ENCODE data around the gene CEPT1. TPM values are rescaled to one million over a fixed set of nuclear protein-coding genes. Genes with fewer than 3 reads are reported as not detected.

CEPT1 gene
- total RNA-seq, 1 experiment from 2014 or later: 29.3 TPM

DNA sequence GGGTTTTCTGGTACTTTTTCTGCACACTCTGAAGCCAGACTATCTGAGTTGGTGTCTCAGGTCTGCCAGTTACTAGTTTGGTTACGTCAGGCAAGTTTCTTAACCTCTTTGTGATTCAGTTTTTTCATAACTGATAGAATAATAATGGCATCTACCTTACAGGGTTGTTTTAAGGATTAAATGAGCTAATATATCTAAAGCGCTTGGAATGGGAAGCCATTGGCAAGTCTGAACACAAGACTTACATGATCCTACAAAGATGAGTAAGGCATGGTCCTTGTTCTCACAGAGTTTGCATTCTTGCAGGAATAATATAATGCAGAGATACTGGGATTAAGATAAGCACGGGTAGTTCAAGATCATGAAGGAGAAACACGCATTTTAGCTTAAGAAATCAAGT, 69.6 kb downstream of the CEPT1 start:
- DNase-seq (ENCODE audit: low spot score): no peak
- H3K36me3 Mint-ChIP-seq: no peaks in the 10 kb centered on the region
- ATAC-seq: no peak
- H3K4me3 Mint-ChIP-seq: no peak overlapping the region
- peaks cover 39% of the 10 kb centered on the region for H3K27me3 Mint-ChIP-seq (ENCODE audit: low read depth)
- peaks cover 3% of the 10 kb centered on the region; the same call in 1 of the 2 replicates for H3K9me3 Mint-ChIP-seq
- H3K4me1 Mint-ChIP-seq: peaks cover 40% of the 10 kb centered on the region
- ChIA-PET CTCF (no interaction called here), POLR2A (no interaction called here)
- TF ChIP-seq, protein P1, sequence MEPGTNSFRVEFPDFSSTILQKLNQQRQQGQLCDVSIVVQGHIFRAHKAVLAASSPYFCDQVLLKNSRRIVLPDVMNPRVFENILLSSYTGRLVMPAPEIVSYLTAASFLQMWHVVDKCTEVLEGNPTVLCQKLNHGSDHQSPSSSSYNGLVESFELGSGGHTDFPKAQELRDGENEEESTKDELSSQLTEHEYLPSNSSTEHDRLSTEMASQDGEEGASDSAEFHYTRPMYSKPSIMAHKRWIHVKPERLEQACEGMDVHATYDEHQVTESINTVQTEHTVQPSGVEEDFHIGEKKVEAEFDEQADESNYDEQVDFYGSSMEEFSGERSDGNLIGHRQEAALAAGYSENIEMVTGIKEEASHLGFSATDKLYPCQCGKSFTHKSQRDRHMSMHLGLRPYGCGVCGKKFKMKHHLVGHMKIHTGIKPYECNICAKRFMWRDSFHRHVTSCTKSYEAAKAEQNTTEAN (CRISPR knock-in tag; IDR thresholded peaks at IDR 0.05): no peak
- TF ChIP-seq, protein P2, sequence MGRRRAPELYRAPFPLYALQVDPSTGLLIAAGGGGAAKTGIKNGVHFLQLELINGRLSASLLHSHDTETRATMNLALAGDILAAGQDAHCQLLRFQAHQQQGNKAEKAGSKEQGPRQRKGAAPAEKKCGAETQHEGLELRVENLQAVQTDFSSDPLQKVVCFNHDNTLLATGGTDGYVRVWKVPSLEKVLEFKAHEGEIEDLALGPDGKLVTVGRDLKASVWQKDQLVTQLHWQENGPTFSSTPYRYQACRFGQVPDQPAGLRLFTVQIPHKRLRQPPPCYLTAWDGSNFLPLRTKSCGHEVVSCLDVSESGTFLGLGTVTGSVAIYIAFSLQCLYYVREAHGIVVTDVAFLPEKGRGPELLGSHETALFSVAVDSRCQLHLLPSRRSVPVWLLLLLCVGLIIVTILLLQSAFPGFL (CRISPR knock-in tag; IDR thresholded peaks at IDR 0.05; ENCODE audit: borderline replicate concordance): no peak
- TF ChIP-seq NFYB (CRISPR knock-in tag; conservative IDR thresholded peaks at IDR 0.05; ENCODE audit: low read depth) (no peak), NR1H2 (CRISPR knock-in tag; IDR thresholded peaks at IDR 0.05) (no peak), OVOL2 (CRISPR knock-in tag; IDR thresholded peaks at IDR 0.05; ENCODE audit: borderline replicate concordance) (no peak), ZNF396 (CRISPR knock-in tag; IDR thresholded peaks at IDR 0.05; ENCODE audit: borderline replicate concordance) (no peak), MXD4 (CRISPR knock-in tag; IDR thresholded peaks at IDR 0.05; ENCODE audit: borderline replicate concordance) (no peak), FOXK1 (CRISPR knock-in tag; IDR thresholded peaks at IDR 0.05) (no peak), SMAD3 (CRISPR knock-in tag; IDR thresholded peaks at IDR 0.05; ENCODE audit: borderline replicate concordance) (no peak)
- TF ChIP-seq, protein P3, sequence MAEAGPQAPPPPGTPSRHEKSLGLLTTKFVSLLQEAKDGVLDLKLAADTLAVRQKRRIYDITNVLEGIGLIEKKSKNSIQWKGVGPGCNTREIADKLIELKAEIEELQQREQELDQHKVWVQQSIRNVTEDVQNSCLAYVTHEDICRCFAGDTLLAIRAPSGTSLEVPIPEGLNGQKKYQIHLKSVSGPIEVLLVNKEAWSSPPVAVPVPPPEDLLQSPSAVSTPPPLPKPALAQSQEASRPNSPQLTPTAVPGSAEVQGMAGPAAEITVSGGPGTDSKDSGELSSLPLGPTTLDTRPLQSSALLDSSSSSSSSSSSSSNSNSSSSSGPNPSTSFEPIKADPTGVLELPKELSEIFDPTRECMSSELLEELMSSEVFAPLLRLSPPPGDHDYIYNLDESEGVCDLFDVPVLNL (CRISPR knock-in tag; IDR thresholded peaks at IDR 0.05; ENCODE audit: borderline replicate concordance, low read depth): no peak
- TF ChIP-seq, protein P4, sequence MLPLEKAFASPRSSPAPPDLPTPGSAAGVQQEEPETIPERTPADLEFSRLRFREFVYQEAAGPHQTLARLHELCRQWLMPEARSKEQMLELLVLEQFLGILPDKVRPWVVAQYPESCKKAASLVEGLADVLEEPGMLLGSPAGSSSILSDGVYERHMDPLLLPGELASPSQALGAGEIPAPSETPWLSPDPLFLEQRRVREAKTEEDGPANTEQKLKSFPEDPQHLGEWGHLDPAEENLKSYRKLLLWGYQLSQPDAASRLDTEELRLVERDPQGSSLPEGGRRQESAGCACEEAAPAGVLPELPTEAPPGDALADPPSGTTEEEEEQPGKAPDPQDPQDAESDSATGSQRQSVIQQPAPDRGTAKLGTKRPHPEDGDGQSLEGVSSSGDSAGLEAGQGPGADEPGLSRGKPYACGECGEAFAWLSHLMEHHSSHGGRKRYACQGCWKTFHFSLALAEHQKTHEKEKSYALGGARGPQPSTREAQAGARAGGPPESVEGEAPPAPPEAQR (CRISPR knock-in tag; IDR thresholded peaks at IDR 0.05): no peak
- TF ChIP-seq, protein P5, sequence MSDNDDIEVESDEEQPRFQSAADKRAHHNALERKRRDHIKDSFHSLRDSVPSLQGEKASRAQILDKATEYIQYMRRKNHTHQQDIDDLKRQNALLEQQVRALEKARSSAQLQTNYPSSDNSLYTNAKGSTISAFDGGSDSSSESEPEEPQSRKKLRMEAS (CRISPR knock-in tag; IDR thresholded peaks at IDR 0.05): no peak
- TF ChIP-seq, protein P6, sequence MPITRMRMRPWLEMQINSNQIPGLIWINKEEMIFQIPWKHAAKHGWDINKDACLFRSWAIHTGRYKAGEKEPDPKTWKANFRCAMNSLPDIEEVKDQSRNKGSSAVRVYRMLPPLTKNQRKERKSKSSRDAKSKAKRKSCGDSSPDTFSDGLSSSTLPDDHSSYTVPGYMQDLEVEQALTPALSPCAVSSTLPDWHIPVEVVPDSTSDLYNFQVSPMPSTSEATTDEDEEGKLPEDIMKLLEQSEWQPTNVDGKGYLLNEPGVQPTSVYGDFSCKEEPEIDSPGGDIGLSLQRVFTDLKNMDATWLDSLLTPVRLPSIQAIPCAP (CRISPR knock-in tag; IDR thresholded peaks at IDR 0.05): no peak
- TF ChIP-seq, protein P7, sequence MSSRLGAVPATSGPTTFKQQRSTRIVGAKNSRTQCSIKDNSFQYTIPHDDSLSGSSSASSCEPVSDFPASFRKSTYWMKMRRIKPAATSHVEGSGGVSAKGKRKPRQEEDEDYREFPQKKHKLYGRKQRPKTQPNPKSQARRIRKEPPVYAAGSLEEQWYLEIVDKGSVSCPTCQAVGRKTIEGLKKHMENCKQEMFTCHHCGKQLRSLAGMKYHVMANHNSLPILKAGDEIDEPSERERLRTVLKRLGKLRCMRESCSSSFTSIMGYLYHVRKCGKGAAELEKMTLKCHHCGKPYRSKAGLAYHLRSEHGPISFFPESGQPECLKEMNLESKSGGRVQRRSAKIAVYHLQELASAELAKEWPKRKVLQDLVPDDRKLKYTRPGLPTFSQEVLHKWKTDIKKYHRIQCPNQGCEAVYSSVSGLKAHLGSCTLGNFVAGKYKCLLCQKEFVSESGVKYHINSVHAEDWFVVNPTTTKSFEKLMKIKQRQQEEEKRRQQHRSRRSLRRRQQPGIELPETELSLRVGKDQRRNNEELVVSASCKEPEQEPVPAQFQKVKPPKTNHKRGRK (CRISPR knock-in tag; IDR thresholded peaks at IDR 0.05; ENCODE audit: borderline replicate concordance): no peak
- H3K27ac Mint-ChIP-seq: no peak overlapping the region

DNA sequence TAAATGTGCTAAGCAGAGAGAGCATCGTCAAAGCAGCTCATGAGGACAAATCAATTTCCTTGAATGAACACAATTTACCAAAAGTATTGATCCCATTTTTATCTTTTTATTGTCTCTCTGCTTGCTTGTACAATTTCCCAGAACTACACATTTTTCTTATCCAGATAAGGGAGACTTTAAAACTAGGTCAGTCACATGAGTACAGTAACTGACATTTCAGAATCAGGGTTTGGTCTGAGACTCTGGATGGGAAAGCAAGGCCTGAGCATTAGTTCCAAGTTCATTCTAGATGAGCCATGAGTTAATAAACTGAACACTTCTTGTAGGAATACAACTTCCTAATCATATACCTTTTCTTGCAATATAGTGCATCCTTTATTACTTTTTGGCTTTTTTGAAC, 71.9 kb downstream of the CEPT1 start:
- no peak for TF ChIP-seq RELA (CRISPR knock-in tag; IDR thresholded peaks at IDR 0.05; ENCODE audit: borderline replicate concordance)
- no peak for TF ChIP-seq CBFB (CRISPR knock-in tag; IDR thresholded peaks at IDR 0.05; ENCODE audit: low read depth)
- no peak for TF ChIP-seq JAZF1 (CRISPR knock-in tag; IDR thresholded peaks at IDR 0.05)
- no peak for TF ChIP-seq SMAD4 (CRISPR knock-in tag; IDR thresholded peaks at IDR 0.05)
- TF ChIP-seq, protein P8, sequence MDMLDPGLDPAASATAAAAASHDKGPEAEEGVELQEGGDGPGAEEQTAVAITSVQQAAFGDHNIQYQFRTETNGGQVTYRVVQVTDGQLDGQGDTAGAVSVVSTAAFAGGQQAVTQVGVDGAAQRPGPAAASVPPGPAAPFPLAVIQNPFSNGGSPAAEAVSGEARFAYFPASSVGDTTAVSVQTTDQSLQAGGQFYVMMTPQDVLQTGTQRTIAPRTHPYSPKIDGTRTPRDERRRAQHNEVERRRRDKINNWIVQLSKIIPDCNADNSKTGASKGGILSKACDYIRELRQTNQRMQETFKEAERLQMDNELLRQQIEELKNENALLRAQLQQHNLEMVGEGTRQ (CRISPR knock-in tag; IDR thresholded peaks at IDR 0.05): no peak
- no peak for TF ChIP-seq ATF1 (CRISPR knock-in tag; IDR thresholded peaks at IDR 0.05)
- no peak for TF ChIP-seq JUN (CRISPR knock-in tag; IDR thresholded peaks at IDR 0.05)
- no peak for TF ChIP-seq ZNF263 (CRISPR knock-in tag; IDR thresholded peaks at IDR 0.05; ENCODE audit: low read depth)
- H3K4me3 Mint-ChIP-seq: no peak overlapping the region
- ChIA-PET POLR2A (no interaction called here), CTCF (interaction anchor here (0.7 to 1.7 kb wide), 2 partner anchors 9 to 134 kb away, joined by 3 to 5 read pairs; no protein-coding TSS in a partner anchor)
- H3K9me3 Mint-ChIP-seq: peaks cover 8% of the 10 kb centered on the region; the same call in 1 of the 2 replicates
- H3K27ac Mint-ChIP-seq: no peak overlapping the region
- no peaks in the 10 kb centered on the region for H3K36me3 Mint-ChIP-seq
- H3K27me3 Mint-ChIP-seq (ENCODE audit: low read depth): peaks cover 16% of the 10 kb centered on the region
- peaks cover 56% of the 10 kb centered on the region for H3K4me1 Mint-ChIP-seq
- no peak for DNase-seq (ENCODE audit: low spot score)
- ATAC-seq: no peak
